Measurements from ENCODE around the gene EDRF1. TPM values are rescaled to one million over a fixed set of nuclear protein-coding genes. Genes with fewer than 3 reads are reported as not detected.

EDRF1 gene
- total and polyA plus RNA-seq, 2 experiments from 2014 or later: 25.0 to 48.8 TPM

- TF ChIP-seq, protein P1, sequence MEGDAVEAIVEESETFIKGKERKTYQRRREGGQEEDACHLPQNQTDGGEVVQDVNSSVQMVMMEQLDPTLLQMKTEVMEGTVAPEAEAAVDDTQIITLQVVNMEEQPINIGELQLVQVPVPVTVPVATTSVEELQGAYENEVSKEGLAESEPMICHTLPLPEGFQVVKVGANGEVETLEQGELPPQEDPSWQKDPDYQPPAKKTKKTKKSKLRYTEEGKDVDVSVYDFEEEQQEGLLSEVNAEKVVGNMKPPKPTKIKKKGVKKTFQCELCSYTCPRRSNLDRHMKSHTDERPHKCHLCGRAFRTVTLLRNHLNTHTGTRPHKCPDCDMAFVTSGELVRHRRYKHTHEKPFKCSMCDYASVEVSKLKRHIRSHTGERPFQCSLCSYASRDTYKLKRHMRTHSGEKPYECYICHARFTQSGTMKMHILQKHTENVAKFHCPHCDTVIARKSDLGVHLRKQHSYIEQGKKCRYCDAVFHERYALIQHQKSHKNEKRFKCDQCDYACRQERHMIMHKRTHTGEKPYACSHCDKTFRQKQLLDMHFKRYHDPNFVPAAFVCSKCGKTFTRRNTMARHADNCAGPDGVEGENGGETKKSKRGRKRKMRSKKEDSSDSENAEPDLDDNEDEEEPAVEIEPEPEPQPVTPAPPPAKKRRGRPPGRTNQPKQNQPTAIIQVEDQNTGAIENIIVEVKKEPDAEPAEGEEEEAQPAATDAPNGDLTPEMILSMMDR (conservative IDR thresholded peaks at IDR 0.05; ENCODE audit: low read depth in 2 of 2): no peak
- TF ChIP-seq POLR2AphosphoS5 (IDR thresholded peaks at IDR 0.05; ENCODE audit: low read depth): no peak
- no peak for TF ChIP-seq CREB1 (CRISPR knock-in tag; IDR thresholded peaks at IDR 0.05; ENCODE audit: low read depth)
These were observed 63.1 kb downstream of the EDRF1 start (continued) for GRCh38 chr10:125782616-125783015.

- Histone ChIP-seq H3K79me2 (replicated peaks; ENCODE audit: insufficient read depth) (no peaks in the 10 kb centered on the region), H2AFZ (no peak overlapping the region), H3K27me3 (ENCODE audit: insufficient read depth) (no peaks in the 10 kb centered on the region), H3K27ac (ENCODE audit: low read depth) (no peak overlapping the region), H3K4me3 (no peak overlapping the region), H3K4me1 (ENCODE audit: insufficient read depth) (no peaks in the 10 kb centered on the region), H4K20me1 (replicated peaks; ENCODE audit: insufficient read depth) (no peaks in the 10 kb centered on the region), H3K9me2 (ENCODE audit: insufficient read depth) (no peaks in the 10 kb centered on the region), H3K4me2 (no peak overlapping the region), H3K36me3 (ENCODE audit: insufficient read depth) (no peaks in the 10 kb centered on the region), H3F3A (replicated peaks; ENCODE audit: low read depth) (no peaks in the 10 kb centered on the region)
- no peak for DNase-seq (ENCODE audit: low spot score)
- H3K27ac Mint-ChIP-seq: no peak overlapping the region
- no peaks in the 10 kb centered on the region; the same call in 2 of the 3 replicates for H3K36me3 Mint-ChIP-seq (ENCODE audit: low read depth)
- TF ChIP-seq ZNF114 (CRISPR knock-in tag; IDR thresholded peaks at IDR 0.05) (no peak), JUNB (IDR thresholded peaks at IDR 0.05; ENCODE audit: unreplicated experiment) (no peak), EZH2 (IDR thresholded peaks at IDR 0.05; ENCODE audit: low read depth, unreplicated experiment) (no peak), EZH2phosphoT487 (IDR thresholded peaks at IDR 0.05; ENCODE audit: unreplicated experiment) (no peak), POLR2AphosphoS5 (IDR thresholded peaks at IDR 0.05; ENCODE audit: low read depth) (no peak)
- TF ChIP-seq, protein P2, sequence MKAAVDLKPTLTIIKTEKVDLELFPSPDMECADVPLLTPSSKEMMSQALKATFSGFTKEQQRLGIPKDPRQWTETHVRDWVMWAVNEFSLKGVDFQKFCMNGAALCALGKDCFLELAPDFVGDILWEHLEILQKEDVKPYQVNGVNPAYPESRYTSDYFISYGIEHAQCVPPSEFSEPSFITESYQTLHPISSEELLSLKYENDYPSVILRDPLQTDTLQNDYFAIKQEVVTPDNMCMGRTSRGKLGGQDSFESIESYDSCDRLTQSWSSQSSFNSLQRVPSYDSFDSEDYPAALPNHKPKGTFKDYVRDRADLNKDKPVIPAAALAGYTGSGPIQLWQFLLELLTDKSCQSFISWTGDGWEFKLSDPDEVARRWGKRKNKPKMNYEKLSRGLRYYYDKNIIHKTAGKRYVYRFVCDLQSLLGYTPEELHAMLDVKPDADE (IDR thresholded peaks at IDR 0.05): no peak
- TF ChIP-seq, protein P3, sequence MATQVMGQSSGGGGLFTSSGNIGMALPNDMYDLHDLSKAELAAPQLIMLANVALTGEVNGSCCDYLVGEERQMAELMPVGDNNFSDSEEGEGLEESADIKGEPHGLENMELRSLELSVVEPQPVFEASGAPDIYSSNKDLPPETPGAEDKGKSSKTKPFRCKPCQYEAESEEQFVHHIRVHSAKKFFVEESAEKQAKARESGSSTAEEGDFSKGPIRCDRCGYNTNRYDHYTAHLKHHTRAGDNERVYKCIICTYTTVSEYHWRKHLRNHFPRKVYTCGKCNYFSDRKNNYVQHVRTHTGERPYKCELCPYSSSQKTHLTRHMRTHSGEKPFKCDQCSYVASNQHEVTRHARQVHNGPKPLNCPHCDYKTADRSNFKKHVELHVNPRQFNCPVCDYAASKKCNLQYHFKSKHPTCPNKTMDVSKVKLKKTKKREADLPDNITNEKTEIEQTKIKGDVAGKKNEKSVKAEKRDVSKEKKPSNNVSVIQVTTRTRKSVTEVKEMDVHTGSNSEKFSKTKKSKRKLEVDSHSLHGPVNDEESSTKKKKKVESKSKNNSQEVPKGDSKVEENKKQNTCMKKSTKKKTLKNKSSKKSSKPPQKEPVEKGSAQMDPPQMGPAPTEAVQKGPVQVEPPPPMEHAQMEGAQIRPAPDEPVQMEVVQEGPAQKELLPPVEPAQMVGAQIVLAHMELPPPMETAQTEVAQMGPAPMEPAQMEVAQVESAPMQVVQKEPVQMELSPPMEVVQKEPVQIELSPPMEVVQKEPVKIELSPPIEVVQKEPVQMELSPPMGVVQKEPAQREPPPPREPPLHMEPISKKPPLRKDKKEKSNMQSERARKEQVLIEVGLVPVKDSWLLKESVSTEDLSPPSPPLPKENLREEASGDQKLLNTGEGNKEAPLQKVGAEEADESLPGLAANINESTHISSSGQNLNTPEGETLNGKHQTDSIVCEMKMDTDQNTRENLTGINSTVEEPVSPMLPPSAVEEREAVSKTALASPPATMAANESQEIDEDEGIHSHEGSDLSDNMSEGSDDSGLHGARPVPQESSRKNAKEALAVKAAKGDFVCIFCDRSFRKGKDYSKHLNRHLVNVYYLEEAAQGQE (IDR thresholded peaks at IDR 0.05; ENCODE audit: unreplicated experiment): no peak
- TF ChIP-seq, protein P4, sequence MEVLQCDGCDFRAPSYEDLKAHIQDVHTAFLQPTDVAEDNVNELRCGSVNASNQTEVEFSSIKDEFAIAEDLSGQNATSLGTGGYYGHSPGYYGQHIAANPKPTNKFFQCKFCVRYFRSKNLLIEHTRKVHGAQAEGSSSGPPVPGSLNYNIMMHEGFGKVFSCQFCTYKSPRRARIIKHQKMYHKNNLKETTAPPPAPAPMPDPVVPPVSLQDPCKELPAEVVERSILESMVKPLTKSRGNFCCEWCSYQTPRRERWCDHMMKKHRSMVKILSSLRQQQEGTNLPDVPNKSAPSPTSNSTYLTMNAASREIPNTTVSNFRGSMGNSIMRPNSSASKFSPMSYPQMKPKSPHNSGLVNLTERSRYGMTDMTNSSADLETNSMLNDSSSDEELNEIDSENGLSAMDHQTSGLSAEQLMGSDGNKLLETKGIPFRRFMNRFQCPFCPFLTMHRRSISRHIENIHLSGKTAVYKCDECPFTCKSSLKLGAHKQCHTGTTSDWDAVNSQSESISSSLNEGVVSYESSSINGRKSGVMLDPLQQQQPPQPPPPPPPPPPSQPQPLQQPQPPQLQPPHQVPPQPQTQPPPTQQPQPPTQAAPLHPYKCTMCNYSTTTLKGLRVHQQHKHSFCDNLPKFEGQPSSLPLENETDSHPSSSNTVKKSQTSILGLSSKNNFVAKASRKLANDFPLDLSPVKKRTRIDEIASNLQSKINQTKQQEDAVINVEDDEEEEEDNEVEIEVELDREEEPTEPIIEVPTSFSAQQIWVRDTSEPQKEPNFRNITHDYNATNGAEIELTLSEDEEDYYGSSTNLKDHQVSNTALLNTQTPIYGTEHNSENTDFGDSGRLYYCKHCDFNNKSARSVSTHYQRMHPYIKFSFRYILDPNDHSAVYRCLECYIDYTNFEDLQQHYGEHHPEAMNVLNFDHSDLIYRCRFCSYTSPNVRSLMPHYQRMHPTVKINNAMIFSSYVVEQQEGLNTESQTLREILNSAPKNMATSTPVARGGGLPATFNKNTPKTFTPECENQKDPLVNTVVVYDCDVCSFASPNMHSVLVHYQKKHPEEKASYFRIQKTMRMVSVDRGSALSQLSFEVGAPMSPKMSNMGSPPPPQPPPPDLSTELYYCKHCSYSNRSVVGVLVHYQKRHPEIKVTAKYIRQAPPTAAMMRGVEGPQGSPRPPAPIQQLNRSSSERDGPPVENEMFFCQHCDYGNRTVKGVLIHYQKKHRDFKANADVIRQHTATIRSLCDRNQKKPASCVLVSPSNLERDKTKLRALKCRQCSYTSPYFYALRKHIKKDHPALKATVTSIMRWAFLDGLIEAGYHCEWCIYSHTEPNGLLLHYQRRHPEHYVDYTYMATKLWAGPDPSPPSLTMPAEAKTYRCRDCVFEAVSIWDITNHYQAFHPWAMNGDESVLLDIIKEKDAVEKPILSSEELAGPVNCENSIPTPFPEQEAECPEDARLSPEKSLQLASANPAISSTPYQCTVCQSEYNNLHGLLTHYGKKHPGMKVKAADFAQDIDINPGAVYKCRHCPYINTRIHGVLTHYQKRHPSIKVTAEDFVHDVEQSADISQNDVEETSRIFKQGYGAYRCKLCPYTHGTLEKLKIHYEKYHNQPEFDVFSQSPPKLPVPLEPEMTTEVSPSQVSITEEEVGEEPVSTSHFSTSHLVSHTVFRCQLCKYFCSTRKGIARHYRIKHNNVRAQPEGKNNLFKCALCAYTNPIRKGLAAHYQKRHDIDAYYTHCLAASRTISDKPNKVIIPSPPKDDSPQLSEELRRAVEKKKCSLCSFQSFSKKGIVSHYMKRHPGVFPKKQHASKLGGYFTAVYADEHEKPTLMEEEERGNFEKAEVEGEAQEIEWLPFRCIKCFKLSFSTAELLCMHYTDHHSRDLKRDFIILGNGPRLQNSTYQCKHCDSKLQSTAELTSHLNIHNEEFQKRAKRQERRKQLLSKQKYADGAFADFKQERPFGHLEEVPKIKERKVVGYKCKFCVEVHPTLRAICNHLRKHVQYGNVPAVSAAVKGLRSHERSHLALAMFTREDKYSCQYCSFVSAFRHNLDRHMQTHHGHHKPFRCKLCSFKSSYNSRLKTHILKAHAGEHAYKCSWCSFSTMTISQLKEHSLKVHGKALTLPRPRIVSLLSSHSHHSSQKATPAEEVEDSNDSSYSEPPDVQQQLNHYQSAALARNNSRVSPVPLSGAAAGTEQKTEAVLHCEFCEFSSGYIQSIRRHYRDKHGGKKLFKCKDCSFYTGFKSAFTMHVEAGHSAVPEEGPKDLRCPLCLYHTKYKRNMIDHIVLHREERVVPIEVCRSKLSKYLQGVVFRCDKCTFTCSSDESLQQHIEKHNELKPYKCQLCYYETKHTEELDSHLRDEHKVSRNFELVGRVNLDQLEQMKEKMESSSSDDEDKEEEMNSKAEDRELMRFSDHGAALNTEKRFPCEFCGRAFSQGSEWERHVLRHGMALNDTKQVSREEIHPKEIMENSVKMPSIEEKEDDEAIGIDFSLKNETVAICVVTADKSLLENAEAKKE (CRISPR knock-in tag; IDR thresholded peaks at IDR 0.05): no peak
- H3K27me3 Mint-ChIP-seq (ENCODE audit: insufficient read depth, low read depth, poor library complexity): peaks cover 3% of the 10 kb centered on the region
- no peak overlapping the region for H3K4me3 Mint-ChIP-seq
- ATAC-seq: no peak
- H3K4me1 Mint-ChIP-seq: no peaks in the 10 kb centered on the region; the same call in 1 of the 3 replicates
- peaks cover 5% of the 10 kb centered on the region; the same call in 2 of the 3 replicates for H3K9me3 Mint-ChIP-seq
These were observed 63.9 kb downstream of the EDRF1 start for GRCh38 chr10:125783408-125783807.

Measured in GM23338 (cell line).